Mesendoderm (in vitro differentiated cells): ENCODE measurements around the gene HAPLN1.

ENCODE experiments used
- DNase-seq: peaks from one replicate; pipeline ENCODE4 v3.0.0; 2013
- H2AK5ac ChIP-seq: 2 replicates; pipeline ENCODE4 v1.6.1; 2013; ENCODE audit warnings: low read length, inconsistent platforms
- H2BK120ac ChIP-seq: 2 replicates; pipeline ENCODE4 v1.6.1; 2013; ENCODE audit warnings: low read depth, mild to moderate bottlenecking, low read length, moderate library complexity, mixed read lengths
- H2BK15ac ChIP-seq: replicated peaks from 2 replicates; pipeline ENCODE4 v1.6.1; 2013; ENCODE audit warnings: low read depth, mild to moderate bottlenecking, moderate library complexity
- H2BK5ac ChIP-seq: 2 replicates; pipeline ENCODE4 v1.6.1; 2013; ENCODE audit warnings: low read length, inconsistent platforms
- H3K18ac ChIP-seq: 2 replicates; pipeline ENCODE4 v1.6.1; 2013; ENCODE audit warnings: mild to moderate bottlenecking, low read length, mixed read lengths
- H3K23ac ChIP-seq: one replicate; pipeline ENCODE4 v1.6.1; 2013; ENCODE audit warnings: low read length
- H3K27ac ChIP-seq: 2 replicates; pipeline ENCODE4 v1.5.1; 2013; ENCODE audit warnings: low read depth, mild to moderate bottlenecking, inconsistent platforms, low read length, moderate library complexity
- H3K27me3 ChIP-seq: 2 replicates; pipeline ENCODE4 v1.6.1; 2013; ENCODE audit warnings: low read length, control low read depth, mild to moderate bottlenecking, inconsistent platforms; ENCODE audit not compliant: insufficient read depth, poor library complexity
- H3K36me3 ChIP-seq: 2 replicates; pipeline ENCODE4 v1.6.1; 2013; ENCODE audit warnings: low read length, inconsistent platforms; ENCODE audit not compliant: control insufficient read depth, insufficient read depth
- H3K4ac ChIP-seq: one replicate; pipeline ENCODE4 v1.6.1; 2013; ENCODE audit warnings: low read depth, mild to moderate bottlenecking, low read length, moderate library complexity
- H3K4me1 ChIP-seq: 2 replicates; pipeline ENCODE4 v1.6.1; 2013; ENCODE audit warnings: low read depth, low read length, inconsistent platforms; ENCODE audit not compliant: control insufficient read depth
- H3K4me2 ChIP-seq: 2 replicates; pipeline ENCODE4 v1.6.1; 2013; ENCODE audit warnings: low read length
- H3K4me3 ChIP-seq: 2 replicates; pipeline ENCODE4 v1.5.1; 2013; ENCODE audit warnings: mild to moderate bottlenecking, low read length
- H3K56ac ChIP-seq: one replicate; pipeline ENCODE4 v1.6.1; 2013; ENCODE audit warnings: low read length
- H3K79me1 ChIP-seq: 2 replicates; pipeline ENCODE4 v1.6.1; 2013; ENCODE audit warnings: low read length, inconsistent platforms
- H3K79me2 ChIP-seq: 2 replicates; pipeline ENCODE4 v1.6.1; 2013; ENCODE audit warnings: mild to moderate bottlenecking, low read length; ENCODE audit not compliant: control insufficient read depth, insufficient read depth
- H3K9ac ChIP-seq: 2 replicates; pipeline ENCODE4 v1.6.1; 2013; ENCODE audit warnings: low read length, inconsistent platforms
- H4K5ac ChIP-seq: one replicate; pipeline ENCODE4 v1.6.1; 2013; ENCODE audit warnings: low read length
- H4K8ac ChIP-seq: one replicate; pipeline ENCODE4 v1.6.1; 2013; ENCODE audit warnings: low read depth, mild to moderate bottlenecking, control low read depth, low read length, moderate library complexity
- WGBS: extraction: QIAGEN DNeasy Blood & Tissue Kit; methylation state at CpG from one replicate; pipeline ENCODE4 v1.1.7; 2013; ENCODE audit warnings: low lambda C conversion rate, missing lambda C conversion rate; ENCODE audit not compliant: insufficient coverage; ENCODE audit errors: extremely low coverage; 5-methylcytosine and 5-hydroxymethylcytosine counted together

HAPLN1 gene

DNA sequence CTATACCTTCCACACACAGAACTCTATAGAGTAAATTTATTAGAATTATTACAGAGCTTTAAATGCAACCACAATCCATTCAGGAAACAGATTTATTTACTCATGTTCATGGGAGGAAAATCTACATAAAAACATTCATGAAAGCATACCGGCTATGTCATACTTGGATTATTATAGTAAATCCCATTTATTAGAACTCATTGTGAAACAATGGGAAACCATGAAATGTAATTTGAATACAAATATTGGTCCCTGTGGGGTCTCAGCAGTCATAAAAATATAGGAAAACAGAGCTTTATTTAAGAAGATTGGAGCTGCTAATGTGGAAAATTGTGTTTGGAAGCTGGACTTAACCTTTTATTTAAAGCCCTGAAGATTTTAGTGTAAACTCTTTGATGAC, 80.7 kb downstream of the HAPLN1 start:
- no peak overlapping the region for H4K8ac ChIP-seq
- H4K5ac ChIP-seq = no peak overlapping the region
- H2BK5ac ChIP-seq = no peak overlapping the region
- H2BK15ac ChIP-seq = no peak overlapping the region
- no peaks in the 10 kb centered on the region for H3K36me3 ChIP-seq
- no peaks in the 10 kb centered on the region for H3K79me1 ChIP-seq
- no peak overlapping the region for H3K27ac ChIP-seq
- H2BK120ac ChIP-seq = no peak overlapping the region
- no peak overlapping the region for H3K9ac ChIP-seq
- H2AK5ac ChIP-seq = no peak overlapping the region
- H3K4me2 ChIP-seq = no peak overlapping the region
- no peak overlapping the region for H3K18ac ChIP-seq
- no peaks in the 10 kb centered on the region for H3K79me2 ChIP-seq
- H3K4ac ChIP-seq = no peak overlapping the region
- no peaks in the 10 kb centered on the region for H3K27me3 ChIP-seq
- H3K23ac ChIP-seq = no peak overlapping the region
- H3K4me3 ChIP-seq = no peak overlapping the region
- DNase-seq = no peak
- no peak overlapping the region for H3K56ac ChIP-seq
- H3K4me1 ChIP-seq = no peaks in the 10 kb centered on the region
- WGBS = no CpG with 5 or more reads among the region's 1 CpG

DNA sequence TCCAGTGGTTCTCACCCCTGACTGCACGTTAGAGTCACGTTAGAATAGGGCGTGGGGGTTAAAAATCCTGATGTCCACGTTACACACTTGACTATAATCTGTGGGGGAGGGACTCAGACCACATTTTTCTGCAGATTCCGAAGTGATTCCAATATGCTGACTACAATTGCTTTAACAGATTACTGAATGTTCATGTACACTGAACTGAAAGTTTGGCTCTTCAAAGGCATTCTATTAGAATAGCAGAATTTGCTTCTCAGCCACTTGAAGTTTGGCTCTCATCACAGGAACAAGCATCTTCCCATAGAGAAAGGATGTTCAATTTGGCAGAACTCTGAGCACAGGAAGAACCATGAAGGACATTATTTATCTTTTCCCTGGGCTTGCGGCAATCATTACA, 84.5 kb downstream of the HAPLN1 start:
- no peak overlapping the region for H4K5ac ChIP-seq
- H4K8ac ChIP-seq = no peak overlapping the region
- H2AK5ac ChIP-seq = no peak overlapping the region
- no peak overlapping the region for H2BK15ac ChIP-seq
- no peaks in the 10 kb centered on the region for H3K79me1 ChIP-seq
- no CpG with 5 or more reads among the region's 6 CpGs for WGBS
- H3K4me3 ChIP-seq = no peak overlapping the region
- no peak overlapping the region for H2BK5ac ChIP-seq
- H3K18ac ChIP-seq = no peak overlapping the region
- H3K23ac ChIP-seq = no peak overlapping the region
- no peak overlapping the region for H3K9ac ChIP-seq
- H3K36me3 ChIP-seq = no peaks in the 10 kb centered on the region
- H3K79me2 ChIP-seq = no peaks in the 10 kb centered on the region
- no peak overlapping the region for H3K4ac ChIP-seq
- no peak overlapping the region for H3K27ac ChIP-seq
- no peak overlapping the region for H3K4me2 ChIP-seq
- no peaks in the 10 kb centered on the region for H3K27me3 ChIP-seq
- no peak for DNase-seq
- no peak overlapping the region for H2BK120ac ChIP-seq
- H3K56ac ChIP-seq = no peak overlapping the region
- H3K4me1 ChIP-seq = no peaks in the 10 kb centered on the region

DNA sequence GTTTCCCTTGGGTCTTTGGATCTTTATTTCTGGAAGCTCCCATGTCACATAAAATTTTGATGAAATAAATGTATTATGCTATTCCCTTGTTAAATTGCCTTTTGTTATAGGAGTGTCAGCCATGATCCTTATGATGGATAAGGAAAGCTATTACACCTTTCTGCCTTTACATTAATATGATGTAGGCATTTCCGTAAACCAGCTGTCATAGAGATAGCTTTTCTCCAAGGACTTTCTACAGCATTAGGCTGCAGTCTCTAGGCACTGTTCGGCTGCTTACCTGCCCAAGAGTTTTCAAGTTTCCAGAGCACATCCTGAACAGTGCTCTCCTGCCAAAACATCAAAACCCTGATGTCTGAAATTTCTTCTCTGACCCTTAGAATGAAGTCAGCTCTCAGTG, 87.4 kb downstream of the HAPLN1 start:
- no peaks in the 10 kb centered on the region for H3K4me1 ChIP-seq
- no peaks in the 10 kb centered on the region for H3K36me3 ChIP-seq
- no peaks in the 10 kb centered on the region for H3K79me1 ChIP-seq
- no peak overlapping the region for H2AK5ac ChIP-seq
- no peak overlapping the region for H2BK15ac ChIP-seq
- no peak overlapping the region for H3K27ac ChIP-seq
- H3K4me2 ChIP-seq = no peak overlapping the region
- no peak for DNase-seq
- H4K5ac ChIP-seq = no peak overlapping the region
- H3K4me3 ChIP-seq = no peak overlapping the region
- no CpG with 5 or more reads among the region's 2 CpGs for WGBS
- no peaks in the 10 kb centered on the region for H3K27me3 ChIP-seq
- no peak overlapping the region for H2BK5ac ChIP-seq
- no peak overlapping the region for H2BK120ac ChIP-seq
- no peak overlapping the region for H3K4ac ChIP-seq
- no peak overlapping the region for H3K9ac ChIP-seq
- no peak overlapping the region for H3K18ac ChIP-seq
- no peak overlapping the region for H4K8ac ChIP-seq
- H3K23ac ChIP-seq = no peak overlapping the region
- no peak overlapping the region for H3K56ac ChIP-seq
- H3K79me2 ChIP-seq = no peaks in the 10 kb centered on the region

DNA sequence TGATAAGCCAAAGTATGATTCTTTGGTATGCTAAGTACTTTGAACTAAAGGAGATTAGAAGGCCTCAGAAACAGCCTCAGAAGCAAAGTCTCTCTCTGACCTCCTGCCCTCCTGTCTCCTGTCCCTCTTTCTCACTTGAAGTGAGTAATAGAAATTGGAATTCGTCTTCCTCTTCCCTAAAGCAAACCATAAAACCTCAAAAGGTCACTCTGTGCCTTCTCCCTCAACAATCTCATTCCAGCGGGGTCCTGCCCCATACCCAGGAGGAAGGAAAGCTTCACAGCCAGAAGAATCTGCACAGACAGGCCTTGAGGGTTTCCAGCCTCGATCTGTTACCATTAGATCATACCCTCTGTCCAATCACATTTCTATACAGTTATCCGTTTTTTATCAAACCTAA, 87.8 kb downstream of the HAPLN1 start:
- Histone ChIP-seq H3K4ac (no peak overlapping the region), H4K5ac (no peak overlapping the region), H3K79me2 (no peaks in the 10 kb centered on the region), H4K8ac (no peak overlapping the region), H2BK120ac (no peak overlapping the region), H3K79me1 (no peaks in the 10 kb centered on the region), H3K27me3 (no peaks in the 10 kb centered on the region), H3K4me1 (no peaks in the 10 kb centered on the region), H3K23ac (no peak overlapping the region), H2BK15ac (no peak overlapping the region), H3K4me2 (no peak overlapping the region), H2BK5ac (no peak overlapping the region), H3K27ac (no peak overlapping the region), H3K18ac (no peak overlapping the region), H2AK5ac (no peak overlapping the region), H3K4me3 (no peak overlapping the region), H3K9ac (no peak overlapping the region), H3K36me3 (no peaks in the 10 kb centered on the region), H3K56ac (no peak overlapping the region)
- DNase-seq = no peak
- whole genome bisulfite sequencing = no CpG with 5 or more reads among the region's 4 CpGs

GRCh38 chr5:83628360-83628759, 92.3 kb downstream of the HAPLN1 start:
- H3K36me3 ChIP-seq = no peaks in the 10 kb centered on the region
- H4K5ac ChIP-seq = no peak overlapping the region
- no peaks in the 10 kb centered on the region for H3K79me1 ChIP-seq
- H3K23ac ChIP-seq = no peak overlapping the region
- H4K8ac ChIP-seq = no peak overlapping the region
- H2AK5ac ChIP-seq = no peak overlapping the region
- H3K56ac ChIP-seq = no peak overlapping the region
- no peak overlapping the region for H3K18ac ChIP-seq
- no peak for DNase-seq
- no peak overlapping the region for H3K27ac ChIP-seq
- H3K4me1 ChIP-seq = no peaks in the 10 kb centered on the region
- no peak overlapping the region for H3K9ac ChIP-seq
- no peak overlapping the region for H2BK120ac ChIP-seq
- H3K4me2 ChIP-seq = no peak overlapping the region
- no peak overlapping the region for H3K4ac ChIP-seq
- H3K79me2 ChIP-seq = no peaks in the 10 kb centered on the region
- H2BK5ac ChIP-seq = no peak overlapping the region
- no peak overlapping the region for H3K4me3 ChIP-seq
- WGBS = no CpG with 5 or more reads among the region's 2 CpGs
- H2BK15ac ChIP-seq = no peak overlapping the region
- H3K27me3 ChIP-seq = no peaks in the 10 kb centered on the region

GRCh38 chr5:83614841-83615240, 105.8 kb downstream of the HAPLN1 start:
- Histone ChIP-seq H3K18ac (no peak overlapping the region), H3K4me3 (no peak overlapping the region), H3K9ac (no peak overlapping the region), H3K4me1 (no peaks in the 10 kb centered on the region), H3K23ac (no peak overlapping the region), H3K4ac (no peak overlapping the region), H3K27me3 (no peaks in the 10 kb centered on the region), H3K36me3 (no peaks in the 10 kb centered on the region), H4K5ac (no peak overlapping the region), H2BK5ac (no peak overlapping the region), H3K56ac (no peak overlapping the region), H3K79me2 (no peaks in the 10 kb centered on the region), H2BK15ac (no peak overlapping the region), H2BK120ac (no peak overlapping the region), H3K27ac (no peak overlapping the region), H3K4me2 (no peak overlapping the region), H3K79me1 (no peaks in the 10 kb centered on the region), H2AK5ac (no peak overlapping the region), H4K8ac (no peak overlapping the region)
- no peak for DNase-seq
